ENCODE data around the gene ARL8A.
"Not testable (repeated sequence)": the region's sequence is repeated elsewhere in the genome, so short reads cannot be mapped to it uniquely, and the experiment has no call there.

ARL8A gene

GRCh38 chr1:202172015-202172355 is 27.4 kb upstream of the ARL8A start:
- no peak for DNase-seq

GRCh38 chr1:202171292-202172014 is 26.9 kb upstream of the ARL8A start:
- no peak for DNase-seq

- DNase-seq = no peak
These were observed 26.2 kb upstream of the ARL8A start for GRCh38 chr1:202170726-202171125.

GRCh38 chr1:202168861-202169260 is 24.3 kb upstream of the ARL8A start:
- no peak for DNase-seq

GRCh38 chr1:202167708-202168415 is 23.3 kb upstream of the ARL8A start:
- no peak for DNase-seq

- DNase-seq = not testable (repeated sequence)
These were observed 22.5 kb upstream of the ARL8A start for GRCh38 chr1:202167054-202167453.

GRCh38 chr1:202165942-202166843 is 21.7 kb upstream of the ARL8A start:
- no peak for DNase-seq

GRCh38 chr1:202165267-202165941 is 20.9 kb upstream of the ARL8A start:
- DNase-seq = peak; percentile 57

- DNase-seq = peak; percentile 57
These were observed 19.9 kb upstream of the ARL8A start for GRCh38 chr1:202164271-202165037.

GRCh38 chr1:202163281-202164270 is 19.0 kb upstream of the ARL8A start:
- DNase-seq = no peak

- DNase-seq = no peak
These were observed 18.1 kb upstream of the ARL8A start for GRCh38 chr1:202162418-202163280.

GRCh38 chr1:202162047-202162417 is 17.5 kb upstream of the ARL8A start:
- peak; percentile 38 for DNase-seq

- no peak for DNase-seq
These were observed 16.9 kb upstream of the ARL8A start for GRCh38 chr1:202161151-202162046.

GRCh38 chr1:202160377-202160940 is 15.9 kb upstream of the ARL8A start, which contains the start of gene PTPN7:
Gene PTPN7, minus strand, starts transcription at chr1:202160602. Its CDS starts 1,200 bp downstream, at chr1:202159402.
- DNase-seq = peak; percentile 92

- peak; percentile 68 for DNase-seq
These were observed 15.2 kb upstream of the ARL8A start for GRCh38 chr1:202159534-202160371.

- DNase-seq = no peak
These were observed 14.4 kb upstream of the ARL8A start for GRCh38 chr1:202158810-202159533.

GRCh38 chr1:202157945-202158344 is 13.4 kb upstream of the ARL8A start:
- DNase-seq = no peak

Data from stimulated activated CD4-positive, alpha-beta T cell treated with anti-CD3 and anti-CD28 coated beads, Interleukin-4, amount 100 ng/mL, for 1 hour (primary cell).